ENCODE data around the gene TRABD2A.

TRABD2A gene

DNA sequence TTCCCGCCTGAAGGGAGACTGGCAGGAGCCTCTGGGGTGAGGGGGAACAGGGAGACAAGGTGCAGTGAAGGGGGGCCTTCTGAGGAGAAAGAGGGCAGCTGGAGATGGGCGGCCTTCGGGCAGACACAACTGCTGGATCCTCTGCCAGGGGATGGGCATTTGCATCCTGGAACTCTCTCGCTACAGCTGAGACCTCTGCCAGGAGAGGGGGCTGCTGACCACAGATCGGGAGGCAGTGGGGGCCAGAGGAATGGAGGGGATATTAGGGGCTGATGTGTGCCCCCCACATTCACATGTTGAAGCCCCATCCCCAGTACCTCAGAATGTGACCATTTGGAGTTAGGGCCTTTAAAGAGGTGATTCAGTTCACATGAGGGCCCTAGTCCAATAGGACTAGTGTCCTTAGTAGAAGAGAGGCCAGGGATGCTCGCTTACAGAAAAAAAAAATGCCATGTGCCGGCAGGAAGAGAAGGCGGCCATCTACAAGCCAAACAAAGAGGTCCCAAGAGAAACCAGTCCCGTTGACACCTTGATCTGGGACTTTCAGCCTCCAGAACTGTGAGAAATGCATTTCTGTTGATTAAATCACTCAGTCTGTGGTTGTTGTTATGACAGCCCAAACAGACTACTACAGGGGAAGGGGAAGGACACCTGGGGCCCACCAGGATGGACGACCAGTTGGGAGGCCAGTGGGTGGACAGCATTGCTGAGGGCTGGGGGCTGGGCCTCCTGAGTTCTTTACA is 50.0 kb downstream of the TRABD2A start:
- H3K4me3 ChIP-seq (IDR thresholded peaks at IDR 0.05; ENCODE audit: insufficient read depth, low read depth, low read length), result no peak overlapping the region
- no peaks in the 10 kb centered on the region for H3K27me3 ChIP-seq (ENCODE audit: insufficient read depth, low read depth)
- no peak for TF ChIP-seq CTCF (conservative IDR thresholded peaks at IDR 0.05; ENCODE audit: low read depth, low read length)
- no peaks in the 10 kb centered on the region for H3K4me1 ChIP-seq (ENCODE audit: low read depth, poor library complexity, severe bottlenecking)
- H3K9ac ChIP-seq, result no peak overlapping the region
- H2AFZ ChIP-seq (ENCODE audit: low read depth), result no peak overlapping the region
- H4K20me1 ChIP-seq (ENCODE audit: insufficient read depth), result no peaks in the 10 kb centered on the region
- no peaks in the 10 kb centered on the region for H3K79me2 ChIP-seq (ENCODE audit: insufficient read depth, low read depth)
- no peak overlapping the region for H3K4me2 ChIP-seq
- H3K36me3 ChIP-seq (ENCODE audit: insufficient read depth), result no peaks in the 10 kb centered on the region
- no peak overlapping the region for H3K27ac ChIP-seq

DNA sequence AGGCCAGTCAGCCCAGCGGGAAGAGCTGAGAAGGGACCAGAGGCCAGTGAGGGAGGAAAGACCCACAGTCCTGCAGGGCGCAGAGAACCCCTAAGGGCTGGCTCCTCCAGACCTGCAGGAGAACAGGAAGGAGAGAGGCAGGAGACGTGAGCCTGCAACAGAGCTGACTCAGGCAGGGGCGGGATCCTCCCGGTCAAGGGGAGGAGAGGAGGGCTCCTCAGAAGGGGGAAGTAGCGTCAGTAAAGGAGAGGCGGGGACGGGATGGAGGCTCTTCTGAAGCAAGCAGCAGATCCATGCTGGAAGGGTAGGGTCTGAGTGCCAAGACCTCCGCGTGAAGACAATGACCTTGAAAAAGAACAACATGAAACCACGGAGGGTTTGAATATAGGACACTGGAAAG is 50.8 kb downstream of the TRABD2A start:
- Histone ChIP-seq H3K4me2 (no peak overlapping the region), H3K27ac (no peak overlapping the region), H3K36me3 (ENCODE audit: insufficient read depth) (no peaks in the 10 kb centered on the region), H3K79me2 (ENCODE audit: insufficient read depth, low read depth) (no peaks in the 10 kb centered on the region), H2AFZ (ENCODE audit: low read depth) (no peak overlapping the region), H3K9ac (no peak overlapping the region), H3K27me3 (ENCODE audit: insufficient read depth, low read depth) (no peaks in the 10 kb centered on the region), H4K20me1 (ENCODE audit: insufficient read depth) (no peaks in the 10 kb centered on the region), H3K4me3 (IDR thresholded peaks at IDR 0.05; ENCODE audit: insufficient read depth, low read depth, low read length) (no peak overlapping the region), H3K4me1 (ENCODE audit: low read depth, poor library complexity, severe bottlenecking) (no peaks in the 10 kb centered on the region)
- no peak for TF ChIP-seq CTCF (conservative IDR thresholded peaks at IDR 0.05; ENCODE audit: low read depth, low read length)

DNA sequence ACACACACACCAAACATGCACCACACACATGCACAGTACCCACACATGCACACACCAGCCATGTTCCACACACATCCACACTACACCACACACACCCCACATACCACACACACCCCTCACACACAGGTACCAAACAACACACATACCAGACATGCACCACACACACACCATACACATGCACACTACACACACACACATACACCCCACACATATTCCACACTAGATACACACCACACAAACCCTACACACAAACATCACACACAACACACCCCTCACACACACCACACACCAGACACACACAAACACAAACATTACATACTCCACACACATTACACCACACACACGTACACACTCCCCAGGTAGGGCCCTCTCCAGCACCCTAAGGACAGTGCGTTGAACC is 51.2 kb downstream of the TRABD2A start:
- no peak overlapping the region for H3K27ac ChIP-seq
- H3K9ac ChIP-seq, result no peak overlapping the region
- no peaks in the 10 kb centered on the region for H3K79me2 ChIP-seq (ENCODE audit: insufficient read depth, low read depth)
- no peak overlapping the region for H2AFZ ChIP-seq (ENCODE audit: low read depth)
- no peaks in the 10 kb centered on the region for H4K20me1 ChIP-seq (ENCODE audit: insufficient read depth)
- no peak for TF ChIP-seq CTCF (conservative IDR thresholded peaks at IDR 0.05; ENCODE audit: low read depth, low read length)
- no peaks in the 10 kb centered on the region for H3K4me1 ChIP-seq (ENCODE audit: low read depth, poor library complexity, severe bottlenecking)
- no peaks in the 10 kb centered on the region for H3K36me3 ChIP-seq (ENCODE audit: insufficient read depth)
- no peaks in the 10 kb centered on the region for H3K27me3 ChIP-seq (ENCODE audit: insufficient read depth, low read depth)
- no peak overlapping the region for H3K4me2 ChIP-seq
- no peak overlapping the region for H3K4me3 ChIP-seq (IDR thresholded peaks at IDR 0.05; ENCODE audit: insufficient read depth, low read depth, low read length)

DNA sequence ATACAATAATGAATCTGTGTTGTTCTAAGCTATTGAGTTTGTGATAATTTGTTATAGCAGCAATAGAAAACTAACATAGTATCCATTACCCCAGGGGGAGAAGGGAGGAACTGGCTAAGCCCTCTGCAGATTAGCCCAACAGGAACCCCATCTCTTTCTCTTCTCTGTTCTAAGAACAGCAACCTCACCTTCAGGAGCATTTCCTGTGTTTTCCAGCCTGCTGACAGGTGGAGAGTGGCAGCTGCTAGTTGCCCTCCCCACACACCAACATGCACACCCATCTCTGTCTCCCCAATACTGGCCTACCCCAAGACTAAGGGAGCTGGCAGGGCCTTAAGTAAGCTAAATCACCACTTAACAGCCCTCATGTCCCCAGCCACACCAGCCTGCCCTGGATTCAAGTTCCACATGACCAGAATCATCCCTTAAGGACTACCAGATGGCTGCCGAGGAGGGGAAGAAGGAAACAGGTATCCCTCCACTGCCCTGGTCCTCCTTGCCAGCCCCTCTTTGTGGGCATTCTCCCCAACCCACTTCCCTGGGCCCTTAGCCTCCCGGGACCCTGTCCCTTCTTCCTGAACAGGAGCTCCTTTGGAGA is 52.8 kb downstream of the TRABD2A start:
- H3K79me2 ChIP-seq (ENCODE audit: insufficient read depth, low read depth), result no peaks in the 10 kb centered on the region
- no peak for TF ChIP-seq CTCF (conservative IDR thresholded peaks at IDR 0.05; ENCODE audit: low read depth, low read length)

More for the DNA sequence above, 52.8 kb downstream of the TRABD2A start:
- H3K4me2 ChIP-seq, result no peak overlapping the region
- H3K27me3 ChIP-seq (ENCODE audit: insufficient read depth, low read depth), result no peaks in the 10 kb centered on the region
- H3K4me1 ChIP-seq (ENCODE audit: low read depth, poor library complexity, severe bottlenecking), result no peaks in the 10 kb centered on the region
- no peak overlapping the region for H3K4me3 ChIP-seq (IDR thresholded peaks at IDR 0.05; ENCODE audit: insufficient read depth, low read depth, low read length)
- no peak overlapping the region for H3K27ac ChIP-seq
- H3K36me3 ChIP-seq (ENCODE audit: insufficient read depth), result no peaks in the 10 kb centered on the region
- no peaks in the 10 kb centered on the region for H4K20me1 ChIP-seq (ENCODE audit: insufficient read depth)
- no peak overlapping the region for H3K9ac ChIP-seq
- H2AFZ ChIP-seq (ENCODE audit: low read depth), result no peak overlapping the region

All from KMS-11 (cell line).